ENCODE measurements around the gene UBAC1.

Gene UBAC1, protein sequence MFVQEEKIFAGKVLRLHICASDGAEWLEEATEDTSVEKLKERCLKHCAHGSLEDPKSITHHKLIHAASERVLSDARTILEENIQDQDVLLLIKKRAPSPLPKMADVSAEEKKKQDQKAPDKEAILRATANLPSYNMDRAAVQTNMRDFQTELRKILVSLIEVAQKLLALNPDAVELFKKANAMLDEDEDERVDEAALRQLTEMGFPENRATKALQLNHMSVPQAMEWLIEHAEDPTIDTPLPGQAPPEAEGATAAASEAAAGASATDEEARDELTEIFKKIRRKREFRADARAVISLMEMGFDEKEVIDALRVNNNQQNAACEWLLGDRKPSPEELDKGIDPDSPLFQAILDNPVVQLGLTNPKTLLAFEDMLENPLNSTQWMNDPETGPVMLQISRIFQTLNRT

DNA sequence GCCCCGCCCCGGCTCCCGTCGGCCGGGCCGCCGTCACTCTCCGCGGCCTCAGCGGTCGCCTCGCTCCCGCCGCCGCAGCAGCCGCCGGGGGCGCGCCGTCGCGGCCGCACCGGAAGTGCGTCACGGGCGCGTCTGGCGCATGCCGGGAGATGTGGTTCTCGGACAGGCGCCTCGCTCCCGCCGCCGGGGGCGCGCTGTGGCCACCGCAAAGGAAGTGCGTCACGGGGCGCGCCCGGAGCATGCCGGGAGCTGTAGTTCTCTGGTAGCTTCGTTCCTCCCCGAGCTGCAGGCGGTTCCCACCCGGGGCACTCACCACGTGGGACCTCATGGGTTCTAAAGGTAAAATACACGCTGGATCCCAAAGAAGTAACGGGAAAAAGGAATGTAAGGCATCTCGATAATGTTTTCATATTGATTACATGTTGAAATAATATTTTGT lies at the start of gene UBAC1:
UBAC1 (minus strand) TSS at position 97 of the 439 bp plus-strand sequence. CDS start 211 bp downstream, outside the sequence.
- DNase-seq (ENCODE audit: low read depth), result peak; percentile 68

DNA sequence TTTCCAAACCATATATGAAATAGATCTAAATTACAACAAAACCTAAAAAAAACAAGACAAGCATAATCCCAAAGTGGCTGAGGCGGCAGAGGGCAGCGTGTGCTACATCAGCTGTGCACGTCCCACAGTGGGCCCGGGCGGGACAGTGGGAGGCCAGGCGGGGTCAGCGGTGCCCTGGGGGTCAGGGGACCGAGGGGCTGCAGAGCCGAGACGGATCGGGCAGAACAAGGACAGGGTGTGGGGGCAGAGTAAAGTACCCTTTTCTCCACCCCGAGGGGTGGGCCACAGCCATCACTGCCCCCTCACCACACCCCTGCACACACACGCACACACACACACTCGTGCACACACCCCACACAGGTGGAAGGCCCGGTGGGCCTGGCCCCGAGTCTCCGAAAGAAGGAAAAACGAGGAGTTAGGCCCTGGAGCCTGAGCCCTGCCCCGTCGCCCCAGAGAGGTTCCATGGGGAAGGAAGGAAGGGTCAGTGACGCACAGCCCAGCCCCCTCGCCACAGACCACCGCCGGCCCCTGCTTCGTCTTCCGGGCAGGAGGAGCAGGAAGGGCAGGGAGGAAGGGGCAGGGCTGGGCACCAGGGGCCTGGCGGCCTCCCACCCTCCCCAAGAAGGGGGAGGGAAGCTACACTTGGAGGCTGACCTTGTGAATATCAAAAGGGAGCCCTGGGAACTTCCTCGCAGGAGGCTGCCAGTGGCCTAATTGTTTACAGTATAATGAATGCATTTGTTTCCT lies 49.6 kb upstream of the UBAC1 start:
- DNase-seq (ENCODE audit: low read depth), result no peak

DNA sequence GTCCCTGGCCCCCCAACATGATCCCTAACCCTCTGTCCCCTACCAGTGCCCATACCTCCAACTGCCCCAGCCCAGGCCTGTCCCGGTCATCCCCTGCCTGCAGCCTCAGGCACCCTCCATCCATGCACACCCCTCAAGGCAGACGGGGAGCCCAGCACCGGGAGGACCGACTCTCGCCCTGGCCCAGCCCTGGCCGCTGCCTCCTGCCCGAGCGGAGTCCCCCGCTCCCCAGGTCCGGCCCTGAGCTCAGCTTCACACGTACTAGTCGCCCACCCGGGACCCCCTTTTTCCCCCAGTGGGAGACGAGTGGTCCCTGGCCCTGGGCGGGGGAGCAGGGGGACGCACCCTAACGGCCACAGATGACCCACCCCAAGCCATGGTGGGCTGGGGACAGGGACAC lies 49.0 kb upstream of the UBAC1 start:
- no peak for DNase-seq (ENCODE audit: low read depth)

DNA sequence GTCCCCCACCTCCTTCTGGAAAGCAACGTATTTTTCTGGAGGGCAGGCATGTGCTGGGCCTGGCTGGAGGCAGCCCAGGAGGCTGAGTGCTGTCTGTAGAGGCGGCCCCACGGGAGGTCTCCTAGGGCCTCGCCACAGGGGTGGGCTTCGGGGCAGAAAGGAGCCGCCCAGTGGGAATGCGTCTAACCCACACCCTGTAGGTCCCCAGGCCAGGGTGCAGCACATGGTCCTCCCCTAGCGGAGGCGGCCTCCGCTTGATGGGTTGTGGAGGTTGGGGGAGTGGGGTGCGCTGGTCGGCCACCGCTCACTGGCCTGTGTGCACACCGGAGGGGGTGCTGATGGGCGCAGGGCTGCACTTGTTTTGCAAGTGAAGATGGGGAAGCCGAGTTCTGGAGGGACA lies 48.3 kb upstream of the UBAC1 start:
- DNase-seq (ENCODE audit: low read depth), result no peak

DNA sequence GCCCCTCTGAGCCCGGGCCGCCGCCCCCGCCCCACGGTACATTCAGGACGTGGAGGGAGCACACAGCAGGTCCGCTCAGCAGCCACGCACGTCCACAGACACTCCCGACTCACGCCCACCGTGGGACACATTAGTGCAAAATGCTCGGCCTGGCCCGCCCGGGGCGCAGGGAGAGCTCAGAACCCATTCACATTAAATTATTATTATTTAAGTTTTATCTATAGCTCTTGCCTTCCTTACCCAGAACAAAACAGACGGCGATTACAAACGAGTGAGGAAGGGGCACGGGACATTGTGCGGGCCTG lies 47.5 kb upstream of the UBAC1 start:
- no peak for DNase-seq (ENCODE audit: low read depth)

DNA sequence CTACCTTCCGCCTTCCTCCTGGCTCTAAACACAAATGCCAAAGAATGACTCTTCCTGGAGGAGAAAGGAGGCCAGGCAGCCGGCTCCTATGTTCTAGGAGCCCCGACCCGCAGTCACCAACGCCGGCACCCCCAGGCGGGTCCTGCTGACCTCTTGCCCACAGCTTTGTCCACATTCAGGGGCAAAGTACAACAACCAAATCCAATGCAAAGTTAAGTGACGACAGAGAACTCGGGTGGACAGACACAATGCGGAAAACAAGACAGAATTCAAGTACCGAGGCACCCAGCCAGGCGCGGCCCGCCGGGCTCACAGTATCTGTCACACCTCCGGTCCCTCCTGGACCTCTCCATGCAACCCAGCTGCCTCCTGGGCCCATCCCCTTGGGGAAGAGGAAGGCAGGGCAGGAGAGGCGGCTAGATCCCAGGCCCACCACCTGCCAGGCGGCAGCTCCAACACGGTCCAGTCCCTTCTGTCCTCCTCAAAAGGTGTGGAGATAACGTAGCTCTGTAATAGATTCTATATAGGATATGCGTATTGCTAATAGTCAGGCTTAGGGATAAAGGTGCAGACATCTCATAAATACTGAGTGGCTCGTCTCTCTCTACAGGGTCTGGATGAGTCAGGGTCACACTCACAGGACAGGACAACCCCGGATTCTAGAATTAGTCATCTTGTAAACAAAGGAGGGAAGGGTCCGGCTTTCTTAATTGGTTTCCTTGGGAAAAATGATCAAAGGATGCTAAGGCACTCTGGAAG lies 46.9 kb upstream of the UBAC1 start:
- DNase-seq (ENCODE audit: low read depth), result peak; percentile 9

DNA sequence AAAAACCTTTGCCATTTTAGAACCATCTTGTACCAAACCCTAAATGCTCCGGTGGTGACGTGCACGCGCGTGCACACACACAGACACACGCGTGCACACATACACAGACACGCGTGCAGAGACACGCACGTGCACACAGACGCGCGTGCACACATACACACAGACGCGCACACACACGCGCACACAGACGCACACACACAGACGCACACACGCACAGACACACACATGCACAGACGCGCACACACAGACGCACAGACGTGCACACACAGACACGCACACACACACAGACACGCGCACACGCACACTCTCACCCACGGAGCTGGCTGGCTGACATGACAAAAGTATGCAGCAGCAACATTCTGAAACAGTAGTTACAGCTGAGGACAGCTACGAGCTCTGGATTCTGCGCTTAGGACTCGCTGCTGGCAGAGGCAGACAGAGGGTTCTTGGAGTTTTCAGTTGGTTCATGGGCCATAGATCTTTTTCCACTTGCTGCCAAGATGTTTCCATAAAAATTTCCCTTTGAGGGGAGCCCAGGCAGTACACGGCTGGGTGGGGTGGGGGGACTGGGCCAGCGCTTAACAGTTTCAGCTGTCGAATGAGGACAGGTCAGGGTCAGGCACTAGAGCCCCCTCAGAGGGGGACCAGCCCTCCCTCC lies 46.2 kb upstream of the UBAC1 start:
- DNase-seq (ENCODE audit: low read depth), result no peak

DNA sequence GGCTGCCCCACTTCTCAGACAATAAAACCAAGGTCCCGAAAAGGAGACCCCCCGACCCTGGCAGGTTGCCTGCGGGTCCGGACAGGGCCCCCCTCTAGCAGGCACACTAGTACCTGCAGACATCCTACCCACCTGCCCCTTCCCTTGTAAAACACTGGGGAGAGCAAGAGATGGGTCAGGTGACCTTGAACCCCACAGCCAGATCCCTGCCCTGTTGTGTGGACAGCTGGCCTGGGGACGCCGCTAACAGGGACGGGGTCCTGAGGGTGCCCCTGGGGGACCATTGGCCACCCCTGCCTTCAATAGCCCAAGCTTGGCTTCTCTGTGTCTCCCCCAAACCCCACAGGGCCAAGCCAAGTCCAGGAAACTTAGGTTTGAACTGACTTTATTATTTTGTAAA lies 45.0 kb upstream of the UBAC1 start:
- DNase-seq (ENCODE audit: low read depth), result no peak

DNA sequence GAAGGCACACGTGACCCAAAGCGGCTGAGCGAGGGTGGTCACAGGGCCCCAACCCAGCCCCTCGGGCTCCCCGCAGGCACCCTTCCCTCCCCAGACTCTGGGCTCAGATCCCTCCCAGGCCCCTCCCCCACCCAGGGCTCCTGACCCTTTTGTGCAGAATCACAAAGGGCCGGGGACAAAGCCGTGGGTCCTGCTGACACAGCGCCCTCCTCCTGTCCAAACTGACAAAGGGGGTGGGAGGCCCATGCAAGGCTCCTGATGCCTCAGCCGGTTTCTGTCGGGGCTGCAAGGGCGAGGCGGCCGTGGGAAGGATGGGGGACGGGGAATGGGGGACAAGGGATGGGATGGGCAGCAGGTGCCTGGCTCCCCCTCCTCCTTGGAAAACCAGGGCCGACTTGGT lies 43.5 kb upstream of the UBAC1 start:
- no peak for DNase-seq (ENCODE audit: low read depth)

DNA sequence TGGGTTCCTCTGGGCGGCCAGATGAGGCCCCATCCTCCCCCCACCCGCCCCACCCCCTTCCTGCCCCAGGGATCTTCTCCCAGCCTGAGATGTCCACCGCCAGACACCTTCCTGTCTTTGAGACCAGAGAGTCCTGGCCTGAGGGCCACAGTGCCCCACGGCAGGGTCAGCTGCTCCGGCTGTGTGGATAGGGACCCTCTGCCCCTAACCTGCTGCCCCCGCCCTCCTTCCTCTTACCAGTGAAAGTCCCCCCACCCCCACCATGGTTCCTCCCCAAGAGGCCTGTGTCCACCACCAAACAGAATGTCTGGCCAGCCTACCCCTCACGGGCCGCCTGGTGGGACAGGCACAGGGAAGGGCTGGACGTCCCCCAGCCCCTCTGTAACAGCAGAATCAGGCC lies 43.0 kb upstream of the UBAC1 start:
- no peak for DNase-seq (ENCODE audit: low read depth)

DNA sequence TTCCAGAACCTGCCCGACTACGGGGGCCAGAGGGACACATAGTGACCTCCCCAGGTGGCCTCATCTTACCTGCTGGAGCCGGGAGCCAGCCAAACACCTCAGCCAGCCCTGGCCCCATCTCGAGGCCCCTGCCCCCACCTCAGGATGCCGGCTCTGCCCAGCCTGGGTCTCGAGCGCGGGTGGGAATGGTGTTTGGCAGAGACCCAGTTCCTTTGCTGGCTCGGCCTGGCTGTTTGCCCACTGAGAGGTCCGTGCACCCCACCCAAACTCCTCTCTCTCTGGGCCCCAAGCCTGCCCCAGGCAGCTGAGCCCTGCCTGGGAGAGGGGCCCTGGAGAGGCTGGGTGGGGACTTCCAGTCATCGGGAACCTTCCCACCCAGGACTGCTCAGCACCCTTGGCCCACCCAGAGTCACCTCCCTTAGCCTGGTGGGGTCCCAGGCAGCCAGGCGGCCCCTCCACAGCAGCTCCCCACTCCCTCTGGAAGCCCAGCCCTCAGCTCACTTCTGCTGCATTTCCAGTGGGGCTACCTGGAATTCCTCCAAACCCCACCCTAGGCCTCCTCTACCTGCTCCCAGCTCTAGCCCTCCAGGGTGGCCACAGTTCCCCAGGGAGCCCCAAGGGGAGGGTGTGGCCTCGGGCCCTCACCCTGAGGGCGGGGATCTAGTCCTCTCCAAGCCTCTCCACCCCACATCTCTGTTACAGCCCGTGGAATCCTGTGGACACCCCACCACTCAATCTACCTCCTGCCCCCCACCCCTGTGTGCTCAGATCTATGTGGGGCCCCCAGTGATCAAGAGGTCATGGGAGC lies 42.4 kb upstream of the UBAC1 start:
- no peak for DNase-seq (ENCODE audit: low read depth)

DNA sequence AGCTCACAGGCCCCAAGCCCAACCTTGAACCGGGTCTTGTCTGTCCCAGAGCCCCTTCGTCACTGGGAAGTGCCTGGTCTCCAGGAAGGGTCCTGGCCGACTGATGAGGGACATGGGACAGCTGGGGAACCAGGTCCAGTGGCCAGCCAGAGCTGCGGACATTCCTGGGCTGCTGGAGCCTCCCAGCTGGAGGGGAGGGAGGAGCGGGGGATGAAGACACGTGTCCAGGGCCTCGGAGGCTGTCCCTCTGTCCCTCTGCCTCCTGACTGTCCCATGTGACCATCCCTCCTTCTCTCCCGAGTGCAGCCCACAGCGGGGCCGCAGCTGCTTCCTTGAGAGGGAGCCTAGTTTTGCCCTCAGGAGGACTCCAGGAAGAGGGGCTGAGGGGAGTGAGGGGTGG lies 41.7 kb upstream of the UBAC1 start:
- DNase-seq (ENCODE audit: low read depth), result no peak

DNA sequence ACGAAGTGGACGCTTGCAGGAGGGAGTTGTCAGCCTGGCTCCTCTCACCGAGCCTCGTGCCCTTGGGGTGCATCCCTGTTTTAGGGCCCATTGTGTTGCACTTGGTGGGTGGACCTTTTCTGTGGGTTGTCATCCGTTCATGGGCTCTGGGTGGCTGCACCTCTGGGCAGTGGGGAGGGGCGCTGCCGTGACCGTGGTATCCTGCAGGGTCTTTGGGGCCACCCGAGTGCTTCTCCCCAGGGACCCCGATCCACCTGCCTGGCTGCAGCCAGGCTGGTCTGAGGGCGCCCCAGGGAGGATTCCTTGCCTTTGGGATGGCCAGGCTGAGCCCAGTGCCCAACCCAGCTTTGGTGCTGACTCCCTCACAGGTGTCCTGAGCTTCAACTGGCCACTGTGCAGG lies 41.0 kb upstream of the UBAC1 start:
- DNase-seq (ENCODE audit: low read depth), result no peak

DNA sequence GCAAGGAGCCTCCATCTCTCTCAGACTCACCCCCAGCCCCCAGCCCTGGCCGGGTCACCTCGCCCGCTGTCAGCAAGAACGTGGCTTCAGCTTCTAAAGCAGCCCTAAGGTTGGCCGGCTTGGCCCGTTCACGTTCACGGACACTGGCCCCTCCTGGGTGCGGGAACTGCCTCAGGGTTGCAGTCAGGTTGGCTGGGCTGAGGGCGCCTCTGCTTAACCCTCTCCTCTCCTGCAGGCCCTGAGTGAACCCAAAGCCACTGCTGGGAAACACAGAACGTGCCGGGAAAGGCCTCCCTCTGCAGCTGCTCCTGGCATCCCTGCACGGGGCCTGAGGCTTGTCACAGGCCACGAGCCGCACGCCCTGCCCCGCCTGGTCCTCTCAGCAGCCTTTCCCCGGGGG lies 40.1 kb upstream of the UBAC1 start:
- DNase-seq (ENCODE audit: low read depth), result no peak

DNA sequence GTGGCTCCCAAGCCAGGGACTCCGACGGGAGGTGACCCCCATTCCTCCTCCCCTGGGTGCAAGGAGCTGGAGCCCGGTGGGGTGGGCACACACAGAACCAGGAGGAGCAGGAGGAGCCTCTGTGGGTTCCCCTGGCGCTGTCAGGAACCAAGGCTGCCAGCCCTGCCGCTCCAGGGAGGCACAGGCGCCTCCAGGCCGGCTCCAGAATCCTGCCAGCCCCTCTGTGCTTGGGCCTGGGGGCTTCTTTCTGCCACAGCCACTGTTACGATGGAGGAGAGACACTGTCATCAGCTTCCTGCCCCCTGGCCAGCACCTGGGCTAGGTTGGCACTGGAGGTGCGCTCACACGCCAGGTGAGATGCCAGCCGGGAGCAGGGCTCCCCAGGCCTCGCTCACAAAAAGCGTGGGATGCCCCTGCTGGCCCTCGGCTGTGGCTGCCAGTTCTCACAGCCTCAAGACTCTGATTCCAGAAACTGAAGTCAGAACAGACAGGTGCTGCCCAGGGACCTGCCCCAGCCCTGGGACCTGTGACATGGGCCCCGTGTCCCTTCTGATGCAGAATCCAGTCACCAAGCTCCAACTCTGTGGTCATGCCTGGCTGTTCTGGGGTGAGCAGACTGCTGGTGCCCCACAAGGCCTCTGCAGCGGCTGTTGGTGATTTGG lies 37.4 kb upstream of the UBAC1 start:
- DNase-seq (ENCODE audit: low read depth), result no peak

DNA sequence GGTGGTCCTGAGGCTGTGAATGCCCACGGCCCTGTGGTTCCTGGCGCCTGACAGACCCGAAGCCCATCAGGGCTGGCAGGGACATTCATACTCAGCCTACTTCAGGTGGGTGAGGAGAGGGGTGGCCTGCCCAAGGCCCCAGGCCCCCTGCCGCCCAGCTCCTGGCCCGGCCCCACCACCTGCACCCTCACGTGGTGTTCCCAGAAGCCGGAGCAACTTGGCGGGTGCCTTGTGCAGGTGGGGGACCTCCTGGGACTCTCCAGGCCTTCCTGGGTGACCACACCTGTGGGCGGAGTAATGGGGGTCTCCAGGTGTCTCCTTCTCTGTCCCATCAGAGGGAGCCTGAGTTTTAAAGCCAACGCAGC lies 36.8 kb upstream of the UBAC1 start:
- no peak for DNase-seq (ENCODE audit: low read depth)

DNA sequence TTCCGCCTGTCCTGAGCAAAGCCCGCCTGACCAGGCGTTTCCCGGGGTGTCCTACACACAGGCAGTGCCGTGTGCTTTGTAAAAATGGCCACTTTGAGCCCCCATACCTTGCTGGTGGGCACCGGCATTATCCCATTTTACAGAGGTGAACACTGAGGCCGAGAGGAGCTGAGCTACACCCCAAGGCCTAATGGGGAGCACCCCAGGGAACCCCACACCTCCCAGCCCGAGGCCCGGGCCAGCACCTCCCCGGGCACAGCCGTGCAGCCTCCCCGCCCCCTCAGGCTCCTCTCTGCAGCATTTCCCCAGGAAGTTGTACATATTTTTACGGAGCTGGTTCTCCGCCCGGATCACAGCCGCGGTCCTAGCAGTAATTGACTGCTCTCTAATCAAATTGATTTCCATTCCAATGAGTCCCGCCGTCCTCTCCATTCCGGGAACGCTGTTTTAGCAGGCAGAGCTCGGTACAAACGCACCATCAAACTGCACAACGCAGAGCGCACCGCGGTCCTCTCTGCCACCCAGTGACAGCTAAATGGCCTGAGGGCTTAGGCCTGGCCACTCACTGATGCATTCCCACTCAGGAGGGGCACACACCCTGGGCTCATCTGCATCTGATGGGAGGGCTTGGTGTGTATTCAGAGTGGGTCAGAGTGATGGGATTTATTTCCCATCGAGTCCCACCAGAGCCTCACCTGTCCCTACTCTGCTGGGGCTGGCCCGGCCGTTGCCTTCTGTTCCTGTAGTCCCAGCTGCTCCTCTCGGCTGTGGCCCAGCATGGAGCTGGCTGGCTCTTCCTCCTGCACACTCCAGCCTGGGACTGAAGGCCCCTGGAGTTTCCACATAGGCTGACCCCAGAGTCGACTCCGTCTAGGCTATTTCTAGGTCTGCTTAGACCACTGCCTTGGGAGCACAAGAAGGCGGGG lies 36.2 kb upstream of the UBAC1 start:
- DNase-seq (ENCODE audit: low read depth), result no peak

DNA sequence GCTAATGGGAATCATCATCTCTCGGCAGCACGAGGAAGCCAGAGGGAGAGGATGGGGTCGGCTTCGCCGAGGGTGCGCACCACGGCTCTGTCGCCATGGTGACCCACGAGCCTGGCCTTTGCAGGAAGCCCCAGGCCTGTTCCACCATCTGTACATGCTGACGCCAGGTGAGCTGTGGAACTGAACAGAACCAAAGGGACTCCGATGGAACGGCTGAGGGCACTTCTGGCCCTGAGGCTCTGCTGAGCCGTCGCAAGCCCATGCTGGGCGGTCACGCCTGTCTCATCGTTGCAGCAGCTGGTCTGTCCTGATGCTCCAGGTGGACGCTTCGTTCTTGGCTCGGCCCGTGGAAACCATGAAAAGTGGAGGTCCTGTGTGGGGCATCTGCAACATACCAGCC lies 34.6 kb upstream of the UBAC1 start:
- no peak for DNase-seq (ENCODE audit: low read depth)

DNA sequence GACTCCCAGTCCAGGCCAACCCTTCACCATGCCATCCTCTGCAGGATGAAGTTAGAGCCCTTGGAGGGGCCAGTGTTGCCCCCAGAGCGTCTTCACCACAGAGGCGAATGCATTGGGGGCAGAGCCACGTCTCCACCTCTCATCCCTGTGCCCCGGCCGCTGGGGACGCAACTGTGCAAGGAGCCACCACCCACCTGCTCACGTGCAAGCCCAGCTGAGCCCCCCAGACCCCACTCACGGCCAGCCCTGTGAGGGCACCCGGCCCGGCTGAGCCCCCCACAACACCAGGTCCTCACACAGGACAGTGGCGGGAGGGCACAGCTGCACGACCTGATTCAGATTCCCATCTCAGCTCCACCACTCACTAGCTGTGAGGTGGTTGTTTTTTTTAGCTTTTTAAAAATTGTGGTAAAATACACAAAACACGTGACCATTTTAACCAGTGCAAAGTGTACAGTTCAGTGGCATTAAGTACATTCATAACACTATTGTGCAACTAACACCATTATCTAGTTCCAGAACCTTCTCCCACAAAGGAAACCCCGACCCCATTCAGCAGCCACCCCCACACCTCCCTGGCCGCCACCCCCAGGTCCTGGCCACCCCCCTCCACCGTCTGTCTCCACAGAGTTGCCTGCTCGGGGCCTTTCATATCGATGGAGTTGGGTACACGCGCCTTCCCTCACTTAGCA lies 33.5 kb upstream of the UBAC1 start:
- no peak for DNase-seq (ENCODE audit: low read depth)
